ENCODE results near the gene NOTCH1.

DNA sequence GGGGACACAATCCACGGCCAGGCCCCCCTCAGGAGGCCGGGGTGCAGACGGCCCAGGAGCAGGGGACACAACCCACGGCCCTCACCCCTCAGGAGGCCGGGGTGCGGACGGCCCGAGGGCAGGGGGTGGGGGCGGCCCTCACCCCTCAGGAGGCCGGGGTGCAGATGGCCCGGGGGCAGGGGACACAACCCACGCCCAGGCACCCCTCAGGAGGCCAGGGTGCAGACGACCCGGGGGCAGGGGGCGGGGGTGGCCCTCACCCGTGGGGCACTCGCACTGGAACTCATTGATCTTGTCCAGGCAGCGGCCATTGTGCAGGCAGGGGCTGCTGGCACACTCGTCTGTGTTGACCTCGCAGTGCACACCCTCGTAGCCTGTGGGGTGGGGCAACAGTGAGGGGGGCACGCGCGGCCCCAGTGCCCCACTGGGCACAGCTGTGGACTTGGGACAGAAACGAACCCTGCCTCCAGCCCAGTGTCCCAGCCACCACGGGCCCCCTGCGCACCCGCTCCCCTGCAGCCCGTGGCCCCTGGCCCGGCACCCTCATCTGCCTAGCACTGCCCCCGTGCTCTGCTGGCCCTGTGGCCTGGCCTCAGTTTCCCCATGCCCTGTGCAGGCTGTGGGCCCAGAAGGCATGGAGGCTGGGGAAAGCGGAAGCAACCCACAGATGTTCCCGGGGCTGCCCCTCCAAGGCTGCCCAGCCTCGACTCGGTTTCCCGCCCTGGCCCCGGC, 28.7 kb downstream of the NOTCH1 start:
- TF ChIP-seq, protein P1, sequence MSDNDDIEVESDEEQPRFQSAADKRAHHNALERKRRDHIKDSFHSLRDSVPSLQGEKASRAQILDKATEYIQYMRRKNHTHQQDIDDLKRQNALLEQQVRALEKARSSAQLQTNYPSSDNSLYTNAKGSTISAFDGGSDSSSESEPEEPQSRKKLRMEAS (IDR thresholded peaks at IDR 0.05) = no peak
- TF ChIP-seq, protein P2, sequence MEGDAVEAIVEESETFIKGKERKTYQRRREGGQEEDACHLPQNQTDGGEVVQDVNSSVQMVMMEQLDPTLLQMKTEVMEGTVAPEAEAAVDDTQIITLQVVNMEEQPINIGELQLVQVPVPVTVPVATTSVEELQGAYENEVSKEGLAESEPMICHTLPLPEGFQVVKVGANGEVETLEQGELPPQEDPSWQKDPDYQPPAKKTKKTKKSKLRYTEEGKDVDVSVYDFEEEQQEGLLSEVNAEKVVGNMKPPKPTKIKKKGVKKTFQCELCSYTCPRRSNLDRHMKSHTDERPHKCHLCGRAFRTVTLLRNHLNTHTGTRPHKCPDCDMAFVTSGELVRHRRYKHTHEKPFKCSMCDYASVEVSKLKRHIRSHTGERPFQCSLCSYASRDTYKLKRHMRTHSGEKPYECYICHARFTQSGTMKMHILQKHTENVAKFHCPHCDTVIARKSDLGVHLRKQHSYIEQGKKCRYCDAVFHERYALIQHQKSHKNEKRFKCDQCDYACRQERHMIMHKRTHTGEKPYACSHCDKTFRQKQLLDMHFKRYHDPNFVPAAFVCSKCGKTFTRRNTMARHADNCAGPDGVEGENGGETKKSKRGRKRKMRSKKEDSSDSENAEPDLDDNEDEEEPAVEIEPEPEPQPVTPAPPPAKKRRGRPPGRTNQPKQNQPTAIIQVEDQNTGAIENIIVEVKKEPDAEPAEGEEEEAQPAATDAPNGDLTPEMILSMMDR (IDR thresholded peaks at IDR 0.05; ENCODE audit: control extremely low read depth in 1 of 3, insufficient read depth in 1 of 3, low read depth in 1 of 3, low read length in 3 of 3) = no peak
- TF ChIP-seq SP1 (IDR thresholded peaks at IDR 0.05; ENCODE audit: low read depth, low read length) (no peak), CEBPB (IDR thresholded peaks at IDR 0.05; ENCODE audit: low read depth, low read length) (no peak), POLR2A (IDR thresholded peaks at IDR 0.05; ENCODE audit: control extremely low read depth in 1 of 2, low read depth in 2 of 2, low read length in 2 of 2) (no peak), YY1 (IDR thresholded peaks at IDR 0.05; ENCODE audit: low read depth, low read length) (no peak), POLR2AphosphoS5 (IDR thresholded peaks at IDR 0.05; ENCODE audit: low read depth, low read length) (no peak), GABPA (IDR thresholded peaks at IDR 0.05; ENCODE audit: borderline replicate concordance, insufficient read depth, low read length) (no peak), RXRA (IDR thresholded peaks at IDR 0.05; ENCODE audit: insufficient read depth, low read depth, low read length) (no peak)
